Renal cortical epithelial cell (primary cell): ENCODE measurements around the gene CYP2W1. TPM values are rescaled to one million over a fixed set of nuclear protein-coding genes. Genes with fewer than 3 reads are reported as not detected.
"Not testable (repeated sequence)": the region's sequence is repeated elsewhere in the genome, so short reads cannot be mapped to it uniquely, and the experiment has no call there.

Experiments used
- DNase-seq: peaks from one replicate; pipeline ENCODE4 v3.0.0-alpha.2; 2011; ENCODE audit warnings: low read depth
- total RNA-seq: library from RNA; depleted of rRNA; stranded (reverse); fragments of >200 nt; gene quantifications from 2 replicates; pipeline ENCODE4 v1.2.3, GENCODE V29; 2014

Gene CYP2W1
- total RNA-seq, 1 donor from 2014 or later: not detected

DNA sequence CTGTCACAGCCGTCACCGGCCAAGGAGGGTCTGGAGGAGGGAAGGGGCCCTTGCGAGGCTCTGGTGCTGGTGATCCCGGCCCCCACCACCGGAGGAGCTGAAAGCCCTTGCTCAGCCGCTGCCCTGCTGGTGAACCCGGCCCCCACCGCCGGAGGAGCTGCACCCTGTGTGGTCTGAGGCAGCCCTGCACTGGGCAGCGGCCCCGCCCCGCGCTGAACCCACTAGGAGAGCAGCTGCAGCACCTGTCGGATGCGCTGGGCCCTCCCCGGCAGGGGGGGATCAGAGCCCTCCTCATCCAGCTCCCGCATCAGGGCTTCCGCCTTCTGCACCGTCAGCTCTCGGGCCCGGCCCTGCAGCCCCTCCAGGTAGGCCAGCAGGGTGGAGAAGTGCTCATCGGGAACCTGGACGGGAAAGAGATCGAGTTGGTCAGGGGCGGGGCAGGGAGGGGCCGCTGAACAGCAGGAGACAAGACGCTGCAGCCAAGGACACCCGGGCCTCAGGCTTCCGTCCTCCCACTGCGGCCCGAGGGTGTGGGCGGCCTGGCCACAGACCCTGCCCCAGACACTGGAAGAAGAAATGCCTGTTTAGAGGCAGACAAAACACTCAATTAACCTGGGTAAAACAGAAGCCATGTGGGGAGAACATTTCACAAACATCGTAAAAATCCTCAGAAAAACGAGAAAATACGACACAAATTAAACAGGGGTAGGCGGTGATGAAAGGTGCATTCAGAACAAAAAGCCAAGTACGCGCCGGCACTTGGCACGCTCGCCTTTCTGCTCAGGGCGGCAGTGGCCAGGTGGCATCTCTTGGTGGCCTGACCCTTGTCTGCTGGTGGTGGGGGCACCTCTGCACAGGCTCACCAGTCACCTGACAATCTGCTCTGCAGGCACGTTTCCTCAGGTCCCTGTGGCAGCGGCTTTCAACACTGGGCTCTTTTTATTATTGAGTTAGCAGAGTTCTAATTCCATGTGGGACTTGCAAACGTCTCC lies 14.7 kb downstream of the CYP2W1 start:
- no peak for DNase-seq

- DNase-seq: no peak
Observed at GRCh38 chr7:999149-999879, 16.3 kb downstream of the CYP2W1 start.

DNA sequence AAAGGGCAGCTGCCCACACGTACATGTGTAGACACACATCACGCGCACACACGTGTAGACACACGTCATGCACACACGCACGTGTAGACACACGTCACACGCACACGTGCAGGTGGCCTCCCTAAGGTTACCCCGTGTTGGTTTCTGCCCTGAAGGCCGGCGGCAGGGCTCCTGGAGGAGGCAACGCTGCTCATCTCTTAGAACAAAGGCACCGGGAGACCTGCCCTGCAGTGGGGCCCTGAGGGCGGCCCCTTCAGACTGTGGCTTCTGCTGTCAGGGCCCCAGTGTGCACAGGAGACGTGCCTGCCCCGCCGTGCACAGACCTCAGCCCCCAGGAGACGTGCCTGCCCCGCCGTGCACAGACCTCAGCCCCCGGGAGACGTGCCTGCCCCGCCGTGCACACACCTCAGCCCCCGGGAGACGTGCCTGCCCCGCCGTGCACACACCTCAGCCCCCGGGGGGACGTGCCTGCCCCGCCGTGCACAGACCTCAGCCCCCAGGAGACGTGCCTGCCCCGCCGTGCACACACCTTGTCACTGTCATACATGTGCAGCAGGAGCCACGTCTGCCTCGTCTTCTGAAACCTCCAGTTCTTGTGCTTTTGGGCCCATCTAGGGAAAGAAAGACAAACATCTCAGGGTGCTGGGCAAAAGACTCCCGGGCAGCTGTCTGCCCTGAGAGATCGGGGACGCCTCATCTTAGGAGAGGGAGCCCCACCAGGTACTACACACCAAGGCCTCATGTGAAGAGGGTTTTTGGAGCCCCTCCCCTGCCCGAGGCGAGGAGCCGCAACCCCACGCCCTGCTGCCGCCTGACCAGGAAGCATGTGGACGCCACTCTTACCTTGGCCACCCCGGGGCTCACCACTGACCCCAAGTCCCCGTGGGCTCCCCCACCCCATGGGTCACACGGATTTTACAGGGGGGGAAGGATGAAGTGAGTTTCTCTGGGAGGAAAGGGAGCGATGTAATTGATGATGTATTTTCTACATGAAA lies 17.3 kb downstream of the CYP2W1 start:
- DNase-seq: no peak

GRCh38 chr7:1001069-1001770 lies 18.2 kb downstream of the CYP2W1 start:
- not testable (repeated sequence) for DNase-seq

DNA sequence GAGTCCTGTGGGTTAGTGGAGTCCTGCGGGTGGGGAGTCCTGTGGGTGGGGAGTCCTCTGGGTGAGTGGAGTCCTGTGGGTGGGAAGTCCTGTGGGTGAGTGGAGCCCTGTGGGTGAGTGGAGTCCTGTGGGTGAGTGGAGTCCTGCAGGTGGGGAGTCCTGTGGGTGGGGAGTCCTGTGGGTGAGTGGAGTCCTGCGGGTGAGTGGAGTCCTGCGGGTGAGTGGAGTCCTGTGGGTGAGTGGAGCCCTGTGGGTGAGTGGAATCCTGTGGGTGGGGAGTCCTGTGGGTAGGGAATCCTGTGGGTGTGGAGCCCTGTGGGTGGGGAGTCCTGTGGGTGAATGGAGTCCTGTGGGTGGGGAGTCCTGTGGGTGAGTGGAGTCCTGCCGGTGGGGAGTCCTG lies 19.0 kb downstream of the CYP2W1 start:
- not testable (repeated sequence) for DNase-seq

- not testable (repeated sequence) for DNase-seq
Observed at GRCh38 chr7:1002445-1002844, 19.5 kb downstream of the CYP2W1 start.

DNA sequence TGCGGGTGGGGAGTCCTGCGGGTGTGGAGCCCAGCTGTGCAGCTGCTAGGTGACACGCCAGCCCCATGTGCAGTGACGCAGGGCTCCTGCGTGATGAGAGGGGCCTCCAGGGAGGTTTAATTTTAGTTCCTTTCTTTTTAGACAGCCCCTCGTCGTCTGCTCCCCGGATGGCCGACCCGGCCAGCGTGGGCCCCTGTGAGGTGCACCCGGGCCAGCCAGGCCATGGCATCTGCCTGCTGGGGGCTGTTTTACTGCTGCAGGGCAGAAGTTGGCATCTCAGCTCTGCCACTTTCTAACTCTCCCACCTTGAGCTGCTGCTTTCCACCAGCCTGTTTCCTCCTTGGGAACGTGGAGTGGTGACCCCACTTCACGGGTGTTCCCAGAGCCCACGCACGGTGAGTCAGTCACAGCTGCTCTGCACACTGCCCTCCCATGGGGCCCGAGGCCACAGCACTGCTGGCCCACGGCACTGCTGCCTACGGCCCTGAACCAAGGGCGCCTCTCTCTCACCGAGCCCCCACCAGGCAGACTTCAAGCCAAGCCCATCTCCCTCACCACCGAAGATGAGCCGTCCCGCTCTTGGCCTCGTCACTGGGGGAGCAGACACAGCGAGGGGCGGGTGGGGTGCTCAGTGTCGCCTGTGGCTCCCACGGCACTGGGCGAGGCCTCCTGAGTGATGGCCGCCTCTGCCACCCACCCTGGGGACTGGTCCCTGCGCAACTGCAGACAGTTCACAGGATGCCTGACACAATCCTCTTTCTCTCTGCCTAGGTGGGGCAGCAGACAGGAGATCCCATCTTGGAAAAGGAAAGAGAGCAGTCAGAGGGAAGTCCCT lies 21.3 kb downstream of the CYP2W1 start:
- no peak for DNase-seq

DNA sequence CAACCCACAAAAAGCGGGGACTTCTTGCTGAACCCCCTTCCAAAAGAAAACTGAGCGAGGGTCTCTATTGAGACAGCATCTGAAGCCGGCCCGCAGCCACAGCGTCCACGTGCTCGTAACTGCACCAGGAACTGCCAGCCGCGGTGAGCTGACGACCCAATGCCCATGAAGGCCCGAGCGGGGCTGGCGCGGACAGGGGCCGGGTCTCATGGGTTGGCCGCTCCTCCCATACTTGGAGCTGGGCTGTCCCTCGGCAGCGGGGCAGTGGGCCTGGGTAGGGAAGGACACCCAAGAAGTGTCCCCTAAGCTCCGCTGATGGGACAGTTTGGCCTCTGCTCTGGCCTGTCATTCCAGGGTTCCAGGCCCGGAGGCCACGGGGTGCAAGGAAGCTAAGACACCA lies 22.3 kb downstream of the CYP2W1 start:
- no peak for DNase-seq

- no peak for DNase-seq
Observed at GRCh38 chr7:1007901-1008300, 24.9 kb downstream of the CYP2W1 start.

DNA sequence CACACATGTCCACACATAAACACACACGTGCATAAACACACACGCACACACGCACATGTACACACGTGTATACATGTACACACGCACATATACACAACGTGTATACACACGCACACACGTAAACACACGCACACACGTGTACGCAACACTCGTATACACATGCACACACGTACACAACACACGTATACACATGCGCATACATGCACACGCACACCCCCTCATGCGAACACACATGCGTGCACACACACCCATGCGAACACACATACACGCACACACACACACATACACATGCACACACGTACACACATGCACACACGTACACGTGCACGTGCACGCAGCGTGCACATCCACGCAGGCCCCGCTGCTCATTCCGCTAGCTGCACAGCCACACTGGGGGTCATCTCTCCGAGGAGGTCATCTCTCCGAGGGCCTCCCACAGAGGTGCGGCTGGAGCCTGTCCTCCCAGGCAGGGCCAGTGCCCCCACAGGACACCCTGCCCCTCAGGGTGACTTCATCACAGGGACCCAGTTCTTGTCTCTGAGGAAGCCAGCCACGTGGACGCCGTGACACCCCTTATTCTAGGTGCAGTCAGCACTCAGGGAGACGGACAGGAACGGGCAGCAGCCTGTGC lies 25.9 kb downstream of the CYP2W1 start:
- no peak for DNase-seq

GRCh38 chr7:1009747-1010146 lies 26.8 kb downstream of the CYP2W1 start:
- no peak for DNase-seq

DNA sequence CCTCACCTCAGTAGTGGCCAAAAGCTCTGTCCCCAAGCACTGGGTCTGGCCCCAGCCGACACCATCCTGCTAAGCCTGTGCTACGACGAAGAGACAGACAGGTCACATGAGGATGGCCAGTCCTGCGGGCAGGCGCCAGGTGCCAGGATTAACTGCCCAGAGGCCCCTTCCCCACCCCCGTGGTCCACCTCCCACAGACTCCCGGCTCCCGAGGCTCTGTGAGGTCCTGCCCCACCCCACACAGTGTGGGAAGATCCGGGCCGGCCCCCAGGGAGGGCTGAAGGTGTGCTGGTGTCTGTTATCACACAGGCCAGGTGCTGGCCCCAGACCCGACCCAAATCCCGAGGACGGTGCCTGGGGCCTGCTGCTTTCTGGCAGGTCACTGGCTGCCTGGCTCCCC lies 27.2 kb downstream of the CYP2W1 start:
- no peak for DNase-seq

DNA sequence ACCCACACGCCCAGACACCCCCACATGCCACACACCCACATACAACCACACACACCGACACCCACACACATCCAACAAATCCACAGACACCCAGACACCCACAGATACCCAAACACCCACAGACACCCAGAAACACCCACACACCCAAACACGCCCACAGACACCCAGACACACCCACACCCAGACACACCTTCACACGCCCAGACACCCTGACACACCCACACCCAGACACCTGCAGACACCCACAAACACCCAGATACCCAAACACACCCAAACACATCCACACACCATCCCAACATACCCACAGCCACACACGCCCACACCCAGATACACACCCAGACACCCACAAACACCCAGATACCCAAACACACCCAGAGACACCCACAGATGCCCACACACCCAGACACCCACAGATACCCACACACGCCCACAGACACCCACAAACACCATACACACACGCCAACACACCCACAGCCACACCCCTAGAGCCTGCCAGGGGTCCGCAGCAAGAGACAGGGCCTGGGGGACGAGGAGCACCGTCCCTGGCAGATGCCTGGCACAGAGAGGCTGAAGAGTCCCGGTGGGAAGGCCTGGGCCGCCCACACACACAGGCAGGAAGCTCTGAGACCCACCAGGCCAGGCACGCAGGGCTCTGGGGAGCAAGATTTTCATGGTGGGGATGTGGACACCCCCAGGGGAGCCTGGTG lies 28.5 kb downstream of the CYP2W1 start:
- no peak for DNase-seq

DNA sequence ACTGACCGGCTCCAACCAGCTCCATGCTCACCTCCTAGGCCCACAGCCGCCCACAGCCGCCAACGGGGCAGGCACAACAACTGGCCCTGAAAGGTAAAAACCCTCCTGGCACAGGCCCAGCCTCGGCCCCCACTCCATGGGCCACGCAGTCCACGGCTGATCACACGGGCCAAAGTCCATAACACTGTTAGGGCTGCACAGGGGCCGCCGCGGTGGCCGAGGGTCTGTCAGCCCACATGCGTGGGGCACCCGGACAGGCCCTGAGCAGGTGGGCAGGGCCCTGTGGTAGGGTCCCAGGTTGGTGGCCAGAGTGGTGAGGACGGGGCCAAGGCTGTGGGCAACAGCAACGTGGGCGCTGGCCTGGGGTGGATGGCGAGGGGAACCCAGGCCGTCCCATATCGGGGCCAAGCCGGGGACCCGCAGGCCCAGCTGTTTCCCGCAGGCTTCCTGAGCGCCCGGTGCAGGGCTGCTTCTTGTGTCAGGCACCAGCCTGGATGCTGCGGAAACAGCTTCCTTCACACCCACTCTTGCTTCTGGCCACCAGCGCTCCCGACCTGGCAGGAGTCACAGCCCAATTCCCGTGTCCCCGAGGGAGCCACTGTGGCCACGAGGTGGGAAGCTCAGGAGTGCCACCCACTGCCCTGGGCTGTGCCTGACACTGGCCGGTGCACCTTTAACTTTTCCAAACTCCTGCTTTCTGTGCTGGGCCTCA lies 29.2 kb downstream of the CYP2W1 start:
- no peak for DNase-seq

DNA sequence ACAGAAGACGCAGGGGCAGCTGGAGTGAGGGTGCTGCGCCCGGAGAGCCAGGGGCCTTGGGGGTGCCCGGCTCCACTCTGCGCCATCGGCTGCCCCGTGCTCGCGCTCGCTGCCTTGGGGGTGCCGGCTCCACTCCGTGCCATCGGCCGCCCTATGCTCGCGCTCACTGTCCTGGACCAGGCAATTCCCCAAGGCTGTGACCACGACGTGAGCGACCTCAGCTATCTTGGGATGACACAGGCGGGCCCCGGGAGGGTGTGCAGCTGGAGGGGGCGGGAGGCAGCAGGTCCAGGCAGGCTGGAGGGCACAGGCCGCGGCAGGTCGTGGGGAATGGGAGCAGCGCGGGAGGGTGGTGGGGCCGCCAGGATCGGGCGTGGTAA lies 29.7 kb downstream of the CYP2W1 start:
- no peak for DNase-seq

DNA sequence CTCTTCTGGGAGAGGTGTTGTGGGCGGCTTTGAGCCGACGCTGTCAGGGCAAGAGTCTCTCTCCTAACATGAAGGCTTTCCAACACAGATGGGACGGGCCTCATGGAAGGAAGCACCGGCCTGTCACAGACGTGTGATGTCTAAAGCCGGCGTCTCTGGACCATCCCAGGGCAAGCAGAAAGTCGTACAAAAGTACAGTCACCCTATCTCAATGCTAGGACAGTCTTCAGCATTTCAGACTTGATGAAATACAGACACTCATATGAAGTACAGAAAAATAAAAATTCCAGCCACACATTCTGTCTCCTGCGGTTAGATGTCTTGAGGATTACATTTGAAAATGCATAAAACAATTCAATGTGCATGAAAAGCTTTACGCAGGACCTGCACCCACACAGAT lies 30.6 kb downstream of the CYP2W1 start:
- no peak for DNase-seq

DNA sequence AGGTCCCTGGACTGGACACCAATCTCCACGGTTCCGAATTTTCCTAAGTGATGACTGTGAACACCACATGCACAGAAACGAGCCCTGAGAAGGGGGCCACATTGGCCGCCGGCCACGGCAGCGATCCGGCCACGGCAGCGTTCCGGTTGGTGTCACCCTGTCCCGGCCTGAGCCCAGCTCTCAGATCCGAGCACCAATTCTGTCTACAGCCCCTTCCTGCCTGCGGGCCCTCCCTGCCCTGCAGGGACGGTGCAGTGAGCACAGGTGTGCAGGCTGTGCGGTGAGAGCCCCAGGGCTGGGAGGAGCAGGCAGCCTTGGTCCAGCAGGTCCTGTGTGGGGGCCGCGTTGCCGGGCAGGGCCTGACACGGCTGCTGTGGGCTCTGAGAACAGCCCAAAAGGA lies 31.7 kb downstream of the CYP2W1 start:
- no peak for DNase-seq
